GM18867 (cell line): ENCODE measurements around the gene STAM.
"Not testable (repeated sequence)": the region's sequence is repeated elsewhere in the genome, so short reads cannot be mapped to it uniquely, and the experiment has no call there.

Experiments
- ATAC-seq: cut with Tn5 transposase; IDR thresholded peaks from one replicate; pipeline ENCODE4 v1.9.1; 2021; ENCODE audit warnings: mild to moderate bottlenecking, moderate library complexity; ENCODE audit not compliant: unreplicated experiment

The STAM gene

GRCh38 chr10:17722317-17723014, 78.5 kb downstream of the STAM start:
- not testable (repeated sequence) for ATAC-seq

GRCh38 chr10:17725703-17726102, 81.8 kb downstream of the STAM start:
- no peak for ATAC-seq

- no peak for ATAC-seq
These were observed 85.7 kb downstream of the STAM start for GRCh38 chr10:17729630-17730029.

- no peak for ATAC-seq
These were observed 86.7 kb downstream of the STAM start for GRCh38 chr10:17730667-17731066.

GRCh38 chr10:17731331-17732020, 87.5 kb downstream of the STAM start:
- no peak for ATAC-seq

GRCh38 chr10:17733620-17734019, 89.7 kb downstream of the STAM start:
- ATAC-seq = no peak

GRCh38 chr10:17734432-17735080, 90.6 kb downstream of the STAM start:
- no peak for ATAC-seq

- no peak for ATAC-seq
These were observed 91.4 kb downstream of the STAM start for GRCh38 chr10:17735166-17735941.

GRCh38 chr10:17736223-17736622, 92.3 kb downstream of the STAM start:
- no peak for ATAC-seq

- no peak for ATAC-seq
These were observed 93.3 kb downstream of the STAM start for GRCh38 chr10:17737027-17737965.

- ATAC-seq = no peak
These were observed 96.7 kb downstream of the STAM start for GRCh38 chr10:17740668-17741067.

GRCh38 chr10:17742918-17743317, 99.0 kb downstream of the STAM start:
- ATAC-seq = peak; percentile 72

- ATAC-seq = no peak
These were observed 99.5 kb downstream of the STAM start for GRCh38 chr10:17743437-17743836.

- ATAC-seq = no peak
These were observed 100.5 kb downstream of the STAM start for GRCh38 chr10:17744341-17744861.

- no peak for ATAC-seq
These were observed 104.1 kb downstream of the STAM start for GRCh38 chr10:17747883-17748550.

GRCh38 chr10:17749890-17750289, 105.9 kb downstream of the STAM start:
- ATAC-seq = no peak

- ATAC-seq = no peak
These were observed 108.0 kb downstream of the STAM start, which contains the start of gene TMEM236 for GRCh38 chr10:17751781-17752445. TSS of gene TMEM236 (plus strand) at chr10:17752201. CDS start at chr10:17752296, 95 bp downstream.

GRCh38 chr10:17756557-17757217, 112.7 kb downstream of the STAM start:
- ATAC-seq = peak; percentile 96
